Activated CD8-positive, alpha-beta T cell treated with anti-CD3 and anti-CD28 coated beads for 36 hours (primary cell): ENCODE data around the gene ZMYM4. TPM values are rescaled to one million over a fixed set of nuclear protein-coding genes. Genes with fewer than 3 reads are reported as not detected.
"Not testable (repeated sequence)": the region's sequence is repeated elsewhere in the genome, so short reads cannot be mapped to it uniquely, and the experiment has no call there.

ENCODE experiments used
- ATAC-seq: fragments of 200-7000 bp; cut with Tn5 transposase; one replicate; pipeline ENCODE4 v1.10.0; 2021; ENCODE audit warnings: mild to moderate bottlenecking, moderate library complexity
- CTCF ChIA-PET: fragments of 350-600 bp; sonication (Branson Sonifier 250); formaldehyde crosslinking; loops from one replicate; lab custom pipeline; 2021; ENCODE audit warnings: antibody characterized with exemption; lab: Charles Lee
- POLR2A ChIA-PET: fragments of 350-600 bp; sonication (Branson Sonifier 250); formaldehyde crosslinking; loops from one replicate; lab custom pipeline; 2021; ENCODE audit warnings: antibody characterized with exemption; lab: Charles Lee
- DNase-seq: peaks from one replicate; pipeline ENCODE4 v3.0.0-alpha.2; 2020
- H3K27ac Mint-ChIP-seq: one replicate; pipeline ENCODE4 v1.8.0; 2021; ENCODE audit warnings: mild to moderate bottlenecking, mixed read lengths
- H3K27me3 Mint-ChIP-seq: one replicate; pipeline ENCODE4 v1.8.0; 2021; ENCODE audit warnings: mixed read lengths
- H3K36me3 Mint-ChIP-seq: one replicate; pipeline ENCODE4 v1.8.0; 2021; ENCODE audit warnings: low read depth, mixed read lengths
- H3K4me1 Mint-ChIP-seq: one replicate; pipeline ENCODE4 v1.8.0; 2021; ENCODE audit warnings: low read depth, mixed read lengths
- H3K4me3 Mint-ChIP-seq: one replicate; pipeline ENCODE4 v1.8.0; 2021; ENCODE audit warnings: mild to moderate bottlenecking, moderate library complexity, mixed read lengths
- H3K9me3 Mint-ChIP-seq: one replicate; pipeline ENCODE4 v1.8.0; 2021; ENCODE audit warnings: mixed read lengths
- CTCF ChIP-seq: fragments of 200-600 bp; IDR thresholded peaks from one replicate; pipeline ENCODE4 v1.8.0; 2022; ENCODE audit warnings: antibody characterized with exemption, mild to moderate bottlenecking
- intact Hi-C: fragments of 100-400 bp; cut with micrococcal nuclease; formaldehyde crosslinking; loops from one replicate; pipeline ENCODE4 v1.10.0; 2022
- total RNA-seq, 2 experiments: library from RNA; stranded (reverse); gene quantifications; one replicate each; pipeline ENCODE4 v1.2.3, GENCODE V29; 2021

Gene ZMYM4
- total RNA-seq, 2 experiments from 2014 or later, result 26.0 to 31.6 TPM

GRCh38 chr1:35324486-35324885 lies 56.0 kb downstream of the ZMYM4 start:
- peaks cover 11% of the 10 kb centered on the region for H3K36me3 Mint-ChIP-seq
- H3K27me3 Mint-ChIP-seq, result no peaks in the 10 kb centered on the region
- peaks cover 19% of the 10 kb centered on the region for H3K4me1 Mint-ChIP-seq
- no peak overlapping the region for H3K27ac Mint-ChIP-seq
- ChIA-PET CTCF (no interaction called here), POLR2A (no interaction called here)
- no peak overlapping the region for H3K4me3 Mint-ChIP-seq
- H3K9me3 Mint-ChIP-seq, result no peaks in the 10 kb centered on the region
- DNase-seq, result no peak
- ATAC-seq, result no peak
- no peak for TF ChIP-seq CTCF
- intact Hi-C loops, result no loop called here

- Mint-ChIP-seq H3K4me3 (no peak overlapping the region), H3K27me3 (no peaks in the 10 kb centered on the region), H3K9me3 (no peaks in the 10 kb centered on the region), H3K36me3 (peaks cover 9% of the 10 kb centered on the region), H3K27ac (no peak overlapping the region), H3K4me1 (peaks cover 14% of the 10 kb centered on the region)
- DNase-seq (no peak), ATAC-seq (no peak)
- intact Hi-C loops, result no loop called here
- no peak for TF ChIP-seq CTCF
- ChIA-PET CTCF (no interaction called here), POLR2A (no interaction called here)
These were observed 57.8 kb downstream of the ZMYM4 start for GRCh38 chr1:35326246-35326866.

GRCh38 chr1:35331618-35332017 lies 63.1 kb downstream of the ZMYM4 start:
- intact Hi-C loops, H3K4me3 Mint-ChIP-seq, H3K27ac Mint-ChIP-seq, DNase-seq, ATAC-seq, CTCF ChIA-PET, POLR2A ChIA-PET, H3K27me3 Mint-ChIP-seq, H3K4me1 Mint-ChIP-seq, H3K9me3 Mint-ChIP-seq: not testable (repeated sequence)
- peaks cover 11% of the 10 kb centered on the region for H3K36me3 Mint-ChIP-seq

- H3K4me1 Mint-ChIP-seq, result no peaks in the 10 kb centered on the region
- H3K36me3 Mint-ChIP-seq, result peaks cover 15% of the 10 kb centered on the region
- no peak overlapping the region for H3K4me3 Mint-ChIP-seq
- no peaks in the 10 kb centered on the region for H3K27me3 Mint-ChIP-seq
- H3K27ac Mint-ChIP-seq, result no peak overlapping the region
- ChIA-PET POLR2A (no interaction called here), CTCF (interaction anchor here (0.7 kb wide), 1 partner anchor 83 kb away, joined by 4 read pairs; no protein-coding TSS in a partner anchor)
- no peaks in the 10 kb centered on the region for H3K9me3 Mint-ChIP-seq
- no peak for TF ChIP-seq CTCF
- intact Hi-C loops, result no loop called here
- ATAC-seq (no peak), DNase-seq (no peak)
These were observed 66.0 kb downstream of the ZMYM4 start for GRCh38 chr1:35334485-35334884.

- ATAC-seq (no peak), DNase-seq (no peak)
- no peaks in the 10 kb centered on the region for H3K9me3 Mint-ChIP-seq
- H3K4me1 Mint-ChIP-seq, result peaks cover 10% of the 10 kb centered on the region
- no peak for TF ChIP-seq CTCF
- intact Hi-C loops, result no loop called here
- ChIA-PET CTCF (no interaction called here), POLR2A (no interaction called here)
- no peaks in the 10 kb centered on the region for H3K27me3 Mint-ChIP-seq
- H3K36me3 Mint-ChIP-seq, result peaks cover 15% of the 10 kb centered on the region
- H3K27ac Mint-ChIP-seq, result no peak overlapping the region
- H3K4me3 Mint-ChIP-seq, result no peak overlapping the region
These were observed 72.0 kb downstream of the ZMYM4 start for GRCh38 chr1:35340519-35340918.
